Natural killer cell (primary cell): ENCODE results near the gene PTTG1IP2. TPM values are rescaled to one million over a fixed set of nuclear protein-coding genes. Genes with fewer than 3 reads are reported as not detected.

Experiments used
- ATAC-seq, 3 donors: fragments of 150-1000 bp in 2 of 3; fragments of 200-7000 bp in 1 of 3; cut with Tn5 transposase; 1 replicate in 1 of 3; 2 replicates in 2 of 3; pipeline ENCODE4 v1.10.0; 2021; ENCODE audit warnings: mild to moderate bottlenecking in 2 of 3, moderate library complexity in 2 of 3
- DNase-seq, 2 donors: peaks; one replicate each; pipeline versions ENCODE4 v3.0.0 to v3.0.0-alpha.2; 2013 to 2021; ENCODE audit warnings: mixed read lengths in 1 of 2
- H3K27ac ChIP-seq: one replicate; pipeline ENCODE4 v1.5.1; 2013; ENCODE audit warnings: mild to moderate bottlenecking, low read length
- H3K27me3 ChIP-seq: one replicate; pipeline ENCODE4 v1.6.1; 2013; ENCODE audit warnings: low read length; ENCODE audit not compliant: control insufficient read depth, insufficient read depth
- H3K36me3 ChIP-seq: one replicate; pipeline ENCODE4 v1.6.1; 2013; ENCODE audit warnings: low read length; ENCODE audit not compliant: control insufficient read depth, insufficient read depth
- H3K4me1 ChIP-seq: one replicate; pipeline ENCODE4 v1.6.1; 2013; ENCODE audit warnings: low read length; ENCODE audit not compliant: control insufficient read depth, insufficient read depth
- H3K4me3 ChIP-seq: one replicate; pipeline ENCODE4 v1.5.1; 2013; ENCODE audit warnings: low read length
- H3K9me3 ChIP-seq: one replicate; pipeline ENCODE4 v1.6.1; 2013; ENCODE audit warnings: low read length; ENCODE audit not compliant: control insufficient read depth, insufficient read depth
- H3K27ac Mint-ChIP-seq, 2 donors: one replicate each; pipeline ENCODE4 v1.8.0; 2022; ENCODE audit warnings: mild to moderate bottlenecking in 2 of 2, mixed read lengths in 2 of 2, moderate library complexity in 1 of 2
- H3K27me3 Mint-ChIP-seq, 2 donors: one replicate each; pipeline ENCODE4 v1.8.0; 2022; ENCODE audit warnings: low read depth in 2 of 2, mixed read lengths in 2 of 2
- H3K36me3 Mint-ChIP-seq: one replicate; pipeline ENCODE4 v1.8.0; 2022; ENCODE audit warnings: mixed read lengths
- H3K4me1 Mint-ChIP-seq, 2 donors: one replicate each; pipeline ENCODE4 v1.8.0; 2022; ENCODE audit warnings: mixed read lengths in 2 of 2
- H3K4me3 Mint-ChIP-seq: one replicate; pipeline ENCODE4 v1.8.0; 2022; ENCODE audit warnings: mild to moderate bottlenecking, moderate library complexity, mixed read lengths
- H3K9me3 Mint-ChIP-seq, 2 donors: one replicate each; pipeline ENCODE4 v1.8.0; 2022; ENCODE audit warnings: mixed read lengths in 2 of 2
- CTCF ChIP-seq: fragments of 200-600 bp; IDR thresholded peaks from one replicate; pipeline ENCODE4 v1.8.0; 2022; ENCODE audit warnings: antibody characterized with exemption
- WGBS: methylation state at CpG from one replicate; pipeline ENCODE4 v1.1.7; 2013; ENCODE audit warnings: missing lambda C conversion rate; ENCODE audit not compliant: insufficient coverage; 5-methylcytosine and 5-hydroxymethylcytosine counted together
- intact Hi-C: fragments of 100-400 bp; cut with micrococcal nuclease; formaldehyde crosslinking; loops from one replicate; pipeline ENCODE4 v1.14.2; 2022
- total RNA-seq, 4 donors: library from RNA; stranded (reverse); fragments of 120-200 nt in 1 of 4; gene quantifications; one replicate each; pipeline versions ENCODE4 v1.2.3 to v1.2.4, GENCODE V29; 2013 to 2022

The PTTG1IP2 gene
- total RNA-seq, 3 donors from 2014 or later (not counting 1 experiment from before 2014, with no cell fraction given) = not detected

DNA sequence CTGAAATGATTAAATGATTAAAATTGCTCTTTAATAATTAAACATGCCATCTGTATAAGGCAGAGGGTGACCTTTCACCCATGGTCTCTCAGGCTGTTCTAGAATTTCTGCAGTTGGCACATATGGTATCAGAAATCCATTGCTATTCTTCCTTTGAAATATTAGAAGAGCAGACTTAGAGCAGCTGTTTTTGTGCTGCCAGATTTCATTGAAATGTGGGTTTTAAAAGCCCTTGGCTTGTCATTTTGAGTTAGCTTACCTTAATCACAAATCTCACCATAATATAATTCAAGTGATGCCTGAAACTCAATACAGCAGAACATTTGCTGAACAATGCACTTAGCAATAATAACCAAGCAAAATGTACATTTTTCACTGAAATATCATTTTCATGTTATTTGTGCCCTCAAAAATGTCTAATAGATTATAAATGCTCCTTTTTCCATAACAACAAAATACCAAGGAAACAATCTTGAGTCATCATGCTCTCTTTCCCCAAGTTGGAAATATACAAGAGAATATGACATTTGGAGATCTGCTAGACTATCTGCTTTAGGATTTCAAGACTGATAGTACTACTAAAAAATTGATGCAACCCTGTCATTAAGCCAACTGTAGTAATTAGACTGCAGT lies 16.1 kb upstream of the PTTG1IP2 start:
- H3K4me3 Mint-ChIP-seq = no peak overlapping the region
- intact Hi-C loops = no loop called here
- no peaks in the 10 kb centered on the region for H3K36me3 ChIP-seq
- no peak overlapping the region for H3K27ac Mint-ChIP-seq
- H3K9me3 Mint-ChIP-seq = no peaks in the 10 kb centered on the region
- DNase-seq (no peak), ATAC-seq (no peak)
- no peaks in the 10 kb centered on the region for H3K4me1 ChIP-seq
- peaks cover 26 to 28% of the 10 kb centered on the region in 2 donors for H3K27me3 Mint-ChIP-seq
- TF ChIP-seq CTCF = no peak
- no peak overlapping the region for H3K4me3 ChIP-seq
- no peak overlapping the region for H3K27ac ChIP-seq
- H3K4me1 Mint-ChIP-seq = peaks cover 7 to 8% of the 10 kb centered on the region in 2 donors
- H3K36me3 Mint-ChIP-seq = no peaks in the 10 kb centered on the region
- no peaks in the 10 kb centered on the region for H3K9me3 ChIP-seq
- peaks cover 3% of the 10 kb centered on the region for H3K27me3 ChIP-seq

DNA sequence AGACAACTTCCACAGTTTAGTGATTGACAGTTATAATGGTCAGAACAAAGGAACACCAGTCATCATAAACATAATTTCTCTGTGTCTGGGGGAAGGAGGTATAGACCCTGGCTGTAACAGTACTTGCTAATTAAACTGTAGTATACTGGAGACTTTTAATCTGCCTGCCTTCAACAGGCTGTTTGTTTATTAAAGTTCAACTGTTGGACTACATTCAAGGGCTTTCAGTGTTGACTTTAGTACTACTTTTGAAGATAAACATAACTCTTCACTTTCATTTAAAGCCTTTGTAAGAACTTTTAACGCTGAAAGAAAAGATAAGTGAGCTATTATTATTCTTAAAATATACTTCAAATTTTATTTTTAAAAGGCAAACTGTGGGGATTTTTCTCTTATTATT lies 15.5 kb upstream of the PTTG1IP2 start:
- H3K4me3 ChIP-seq = no peak overlapping the region
- intact Hi-C loops = no loop called here
- WGBS = no CpG with 5 or more reads among the region's 1 CpG
- no peaks in the 10 kb centered on the region for H3K9me3 Mint-ChIP-seq
- H3K4me1 ChIP-seq = no peaks in the 10 kb centered on the region
- DNase-seq = no peak
- no peaks in the 10 kb centered on the region for H3K36me3 Mint-ChIP-seq
- H3K27ac ChIP-seq = no peak overlapping the region
- peaks cover 7 to 8% of the 10 kb centered on the region in 2 donors for H3K4me1 Mint-ChIP-seq
- H3K9me3 ChIP-seq = no peaks in the 10 kb centered on the region
- peaks cover 24 to 28% of the 10 kb centered on the region in 2 donors for H3K27me3 Mint-ChIP-seq
- no peak overlapping the region for H3K4me3 Mint-ChIP-seq
- no peak overlapping the region for H3K27ac Mint-ChIP-seq
- no peak for ATAC-seq
- peaks cover 3% of the 10 kb centered on the region for H3K27me3 ChIP-seq
- H3K36me3 ChIP-seq = no peaks in the 10 kb centered on the region
- no peak for TF ChIP-seq CTCF

- no peaks in the 10 kb centered on the region for H3K9me3 ChIP-seq
- peak; percentile 68 for TF ChIP-seq CTCF
- ATAC-seq (peak in 2 of 3 donors; percentile 59 to 65), DNase-seq (peak in 1 of 2 donors; percentile 61)
- Mint-ChIP-seq H3K36me3 (no peaks in the 10 kb centered on the region), H3K27me3 (peaks cover 19 to 28% of the 10 kb centered on the region in 2 donors), H3K4me1 (peaks cover 7 to 8% of the 10 kb centered on the region in 2 donors), H3K27ac (no peak overlapping the region), H3K4me3 (no peak overlapping the region), H3K9me3 (no peaks in the 10 kb centered on the region)
- no peaks in the 10 kb centered on the region for H3K4me1 ChIP-seq
- no peak overlapping the region for H3K27ac ChIP-seq
- no peaks in the 10 kb centered on the region for H3K36me3 ChIP-seq
- 37% methylated on average over 4 of the region's 6 CpGs for WGBS
- intact Hi-C loops = loop anchor here (5.0 kb wide), 1 partner anchor 1992 kb away; the partner anchor contains the start of gene GATAD1
- no peak overlapping the region for H3K4me3 ChIP-seq
- H3K27me3 ChIP-seq = peaks cover 3% of the 10 kb centered on the region
These were observed 14.0 kb upstream of the PTTG1IP2 start for GRCh38 chr7:90455163-90456030.
